NOMO-1 treated with dmso at 0.1 percent for 144 hours (cell line): Measurements from ENCODE around the gene CTNND2.
A peak's percentile ranks its signal among the peaks of the same experiment; 100 is the strongest.
"Not testable (repeated sequence)": the region's sequence is repeated elsewhere in the genome, so short reads cannot be mapped to it uniquely, and the experiment has no call there.

Source experiments
- DNase-seq: peaks from one replicate; lab custom pipeline; 2025; ENCODE audit not compliant: unreplicated experiment; lab: John Stamatoyannopoulos, UW

CTNND2 gene

DNA sequence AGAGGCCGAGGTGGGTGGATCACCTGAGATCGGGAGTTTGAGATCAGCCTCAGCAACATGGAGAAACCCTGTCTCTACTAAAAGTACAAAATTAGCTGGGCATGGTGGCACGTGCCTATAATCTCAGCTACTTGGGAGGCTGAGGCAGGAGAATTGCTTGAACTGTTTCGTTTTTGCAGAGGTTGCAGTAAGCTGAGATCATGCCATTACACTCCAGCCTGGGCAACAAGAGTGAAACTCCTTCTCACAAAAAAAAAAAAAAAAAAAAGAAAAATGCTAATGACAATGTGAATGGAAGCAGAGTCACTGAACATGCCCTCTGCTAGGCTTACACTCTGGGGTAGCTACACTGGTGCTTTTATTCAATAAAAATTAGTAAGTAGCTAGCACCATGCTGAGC lies 899.7 kb downstream of the CTNND2 start:
- DNase-seq = not testable (repeated sequence)

DNA sequence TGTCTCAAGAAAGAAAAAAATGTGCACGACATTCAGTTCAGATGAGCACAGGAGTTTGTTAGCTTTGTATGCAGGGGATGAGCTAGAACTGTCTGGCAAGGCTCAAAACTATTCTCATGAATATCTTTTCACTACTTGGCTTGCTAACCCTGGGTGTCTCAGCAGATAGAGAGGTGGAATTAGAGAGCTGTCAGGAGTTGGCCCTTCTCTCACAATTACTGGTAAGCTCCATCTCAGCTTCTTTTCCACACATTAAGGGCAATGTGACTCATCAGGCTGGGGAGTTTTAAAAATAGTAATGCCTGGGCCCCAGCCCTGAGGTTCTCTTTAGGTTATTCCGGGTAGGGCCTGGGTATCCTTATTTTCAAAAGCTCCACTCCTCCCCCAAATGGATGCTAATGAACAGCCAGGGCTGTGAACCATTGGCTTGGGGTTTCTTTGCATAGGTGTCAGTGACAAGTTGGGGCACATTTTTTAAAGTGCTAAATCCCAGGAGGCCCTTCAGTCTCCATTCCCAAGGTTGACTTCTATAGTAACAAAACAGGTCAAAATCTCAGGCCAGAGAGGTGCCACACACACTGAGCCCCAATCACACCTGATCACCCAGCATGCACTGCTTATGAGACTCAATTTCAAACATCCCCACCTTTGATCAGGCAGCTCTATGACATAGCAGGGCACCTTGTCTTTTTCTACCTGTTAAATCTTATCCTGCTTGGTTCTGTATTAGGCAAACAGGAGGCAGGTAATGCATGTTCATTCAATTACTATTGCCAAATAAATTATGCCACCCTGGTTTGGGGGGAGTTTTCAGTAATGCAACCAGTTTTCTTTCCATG lies 903.5 kb downstream of the CTNND2 start:
- DNase-seq = no peak

DNA sequence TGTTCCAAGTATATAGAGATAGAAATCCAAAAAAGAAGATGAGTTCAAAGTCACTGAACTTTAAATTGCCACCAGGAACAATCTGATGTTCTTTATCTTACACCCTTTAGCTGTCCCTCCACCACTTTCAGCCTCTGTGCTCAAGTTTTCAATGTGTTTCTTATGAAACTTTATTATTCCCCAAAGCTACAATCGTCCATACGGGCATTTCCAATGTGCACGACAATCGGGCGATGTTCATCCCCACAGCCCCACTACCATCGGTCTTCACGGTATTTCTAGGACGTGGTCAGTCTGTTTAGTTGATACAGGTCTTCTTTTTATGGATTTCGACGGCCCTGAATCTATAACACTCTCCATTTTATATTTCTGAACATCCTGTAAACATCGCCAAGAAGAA lies 904.5 kb downstream of the CTNND2 start:
- DNase-seq = no peak

DNA sequence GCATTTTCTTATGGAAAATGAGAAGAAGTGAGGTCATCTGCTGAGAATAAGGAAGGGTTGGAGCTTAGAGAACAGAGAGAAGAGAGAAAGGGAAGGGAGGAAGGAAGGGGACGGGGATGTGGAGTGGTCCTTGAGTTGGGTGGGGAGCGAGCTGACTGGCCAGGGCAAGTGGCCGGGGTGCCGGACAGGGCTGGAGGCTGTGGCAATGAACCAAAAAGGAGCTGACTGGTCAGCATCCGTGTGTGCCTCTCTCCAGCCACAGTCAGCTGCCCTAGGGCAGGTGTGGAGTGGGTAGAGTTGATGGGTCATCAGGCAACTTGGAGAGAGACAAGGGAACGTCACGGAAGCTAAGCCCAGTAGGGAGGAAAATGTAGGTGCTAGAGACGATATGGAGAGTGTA lies 908.4 kb downstream of the CTNND2 start:
- no peak for DNase-seq

DNA sequence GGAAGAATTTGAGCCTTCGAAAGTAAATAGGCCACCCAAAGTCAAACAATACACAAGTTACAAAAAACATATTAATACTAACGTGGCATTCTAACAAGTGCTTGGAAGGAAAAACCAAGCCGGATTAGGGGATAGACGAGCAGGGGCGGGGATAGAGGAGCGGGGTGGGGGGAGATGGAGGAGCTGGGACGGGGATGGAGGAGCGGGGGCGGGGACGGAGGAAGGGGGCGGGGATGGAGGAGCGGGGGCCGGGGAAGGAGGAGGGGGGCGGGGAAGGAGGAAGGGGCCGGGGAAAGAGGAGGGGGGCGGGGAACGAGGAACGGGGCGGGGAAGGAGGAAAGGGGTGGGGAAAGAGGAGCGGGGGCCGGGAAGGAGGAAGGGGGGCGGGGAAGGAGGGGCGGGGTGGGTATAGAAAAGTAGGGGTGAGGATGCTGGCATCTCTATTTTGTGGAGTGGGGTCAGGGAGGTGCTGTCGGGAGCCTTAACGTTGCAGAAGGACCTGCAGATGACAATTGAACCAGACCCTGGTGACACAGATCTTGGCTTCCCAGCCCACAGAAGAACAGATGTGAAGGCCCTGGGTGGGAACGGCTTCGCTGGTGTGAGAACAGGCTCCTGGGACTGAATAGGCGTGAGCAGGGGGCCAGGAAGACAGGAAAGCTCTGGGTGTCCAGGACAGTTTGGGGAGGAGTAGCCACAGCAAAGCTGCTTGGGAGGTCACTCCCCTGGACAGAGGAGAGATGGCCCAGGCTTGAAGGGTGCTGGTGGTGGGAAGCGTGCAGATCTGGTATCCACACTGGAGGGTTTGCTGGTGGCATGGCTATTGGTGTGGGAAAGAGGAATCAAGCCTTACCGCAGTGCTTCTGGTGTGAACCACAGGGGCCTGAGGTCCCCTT lies 909.9 kb downstream of the CTNND2 start:
- DNase-seq = no peak

DNA sequence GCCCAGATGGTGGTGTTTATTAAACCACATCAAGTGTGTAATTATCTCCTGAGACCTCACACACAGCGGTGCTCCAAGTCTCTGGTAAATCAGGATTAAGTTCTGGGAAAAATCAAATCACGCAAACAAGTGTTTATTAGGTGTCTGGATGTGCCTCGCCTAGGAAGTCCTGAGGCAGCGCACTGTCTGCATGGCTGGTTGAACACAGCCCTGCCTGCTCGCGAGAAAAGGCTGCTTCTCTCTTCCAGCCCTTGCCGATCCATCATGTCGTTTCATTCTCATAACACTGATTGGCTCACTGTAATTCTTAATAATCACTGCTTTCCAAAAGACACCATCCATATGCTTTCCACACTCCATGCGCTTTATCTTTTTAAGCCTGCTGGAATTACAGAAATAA lies 913.6 kb downstream of the CTNND2 start:
- DNase-seq = no peak

DNA sequence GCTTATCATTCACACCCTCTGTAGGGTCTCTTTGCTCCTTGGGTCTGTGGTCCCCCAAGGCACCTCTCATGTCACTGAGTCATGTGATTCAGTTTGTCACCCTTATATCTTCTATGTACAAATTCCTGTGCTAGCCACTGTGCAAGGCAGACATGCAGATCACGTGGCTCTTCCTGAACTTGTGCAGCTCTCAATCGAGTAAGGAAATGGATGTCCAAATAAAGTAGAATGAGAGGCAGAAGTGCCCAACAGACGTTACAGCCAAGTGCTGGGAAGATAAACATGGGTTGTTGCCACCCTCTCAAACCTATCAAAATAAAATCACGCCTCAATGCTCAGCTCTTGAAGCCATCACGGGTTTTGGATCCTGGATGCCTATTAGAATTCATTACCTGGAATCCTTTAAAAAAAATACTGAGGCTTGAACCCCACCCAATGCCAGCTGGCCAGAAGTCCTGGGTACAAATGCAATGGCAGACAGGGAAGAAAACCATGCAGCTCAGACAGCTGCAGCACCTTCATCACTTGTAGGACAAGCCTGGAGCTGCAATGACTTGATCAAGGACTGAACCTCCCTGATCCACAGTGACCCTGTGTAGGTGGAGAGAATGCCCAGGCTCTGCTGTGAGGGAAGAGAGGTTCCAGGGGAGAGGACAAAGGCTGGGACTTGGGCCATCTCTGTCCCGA lies 914.5 kb downstream of the CTNND2 start:
- DNase-seq = no peak

DNA sequence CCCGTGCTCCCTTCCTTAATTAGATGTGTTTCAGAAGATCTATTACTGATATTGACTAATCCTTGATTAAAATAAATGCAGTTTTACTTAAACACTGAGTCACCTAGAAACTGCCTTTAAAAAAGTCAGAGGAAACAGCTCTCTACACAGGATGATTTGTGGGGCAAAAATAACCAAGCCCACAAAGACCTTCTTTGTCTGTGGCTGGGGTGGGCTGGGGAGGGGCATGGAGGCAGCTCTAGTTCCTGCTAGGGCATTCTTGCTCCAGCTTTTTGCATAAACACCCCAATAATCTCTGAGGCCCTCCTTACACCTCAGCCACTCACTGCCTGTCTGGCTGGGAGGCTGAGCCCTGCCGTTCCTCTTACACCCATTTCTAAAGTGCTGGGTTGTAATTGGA lies 915.6 kb downstream of the CTNND2 start:
- no peak for DNase-seq

DNA sequence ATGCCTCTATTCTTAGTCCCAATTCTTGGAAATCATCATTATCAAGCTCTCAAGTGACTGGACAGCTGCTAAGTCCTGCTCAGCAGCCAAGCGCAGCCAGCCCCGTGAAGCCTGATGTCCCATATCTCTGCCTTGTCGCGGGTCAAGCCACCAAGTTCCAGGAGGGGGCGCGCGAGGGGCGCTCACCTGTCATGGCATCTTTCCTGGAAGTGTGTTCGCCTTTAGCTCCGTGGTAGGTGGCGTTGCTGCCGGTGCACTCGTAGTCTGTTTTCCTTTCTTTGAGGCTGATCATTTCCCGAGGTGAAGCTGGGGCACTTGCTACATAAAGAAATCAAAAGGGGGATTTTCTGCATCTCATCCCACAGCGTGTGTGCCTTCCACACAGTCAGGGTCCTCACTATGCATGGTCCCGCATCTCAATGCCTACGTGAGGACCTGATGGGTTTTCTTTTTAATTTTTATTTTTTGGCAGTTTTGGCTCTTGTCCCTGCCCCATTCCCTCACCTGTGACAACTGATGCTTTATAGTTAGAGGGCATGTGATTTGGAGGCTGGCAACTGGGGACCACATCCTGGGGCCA lies 916.2 kb downstream of the CTNND2 start:
- peak; percentile 20 for DNase-seq

DNA sequence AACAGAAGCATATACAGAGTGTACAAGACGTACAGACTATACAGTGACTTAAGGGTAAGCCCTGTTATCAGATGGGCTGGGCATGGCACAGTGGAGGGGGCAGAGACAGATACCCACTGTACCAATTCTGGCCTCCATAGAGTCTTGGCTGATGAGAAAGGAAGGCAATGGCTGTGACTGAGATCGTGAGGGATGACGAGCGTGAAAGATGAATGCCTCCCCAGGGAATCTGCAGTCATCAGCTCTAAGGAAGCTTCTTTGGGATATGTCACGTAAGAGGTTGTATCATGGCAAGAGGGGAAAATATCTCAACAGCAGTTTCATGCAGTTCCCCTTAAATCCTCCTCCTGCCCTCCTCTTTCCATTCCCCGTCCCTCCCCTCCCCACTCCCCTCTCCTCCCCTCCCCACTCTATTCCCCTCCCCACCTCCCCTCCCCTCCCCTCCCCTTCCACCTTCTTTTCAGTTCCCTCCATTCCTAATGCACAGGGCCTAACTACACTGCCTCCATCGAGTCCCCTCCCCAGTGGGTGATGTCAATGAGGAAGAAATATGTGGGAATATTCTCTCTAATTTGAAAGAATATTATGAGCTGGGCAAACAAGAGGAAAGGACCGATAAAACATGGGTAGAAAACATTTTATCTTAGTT lies 916.8 kb downstream of the CTNND2 start:
- DNase-seq = no peak

DNA sequence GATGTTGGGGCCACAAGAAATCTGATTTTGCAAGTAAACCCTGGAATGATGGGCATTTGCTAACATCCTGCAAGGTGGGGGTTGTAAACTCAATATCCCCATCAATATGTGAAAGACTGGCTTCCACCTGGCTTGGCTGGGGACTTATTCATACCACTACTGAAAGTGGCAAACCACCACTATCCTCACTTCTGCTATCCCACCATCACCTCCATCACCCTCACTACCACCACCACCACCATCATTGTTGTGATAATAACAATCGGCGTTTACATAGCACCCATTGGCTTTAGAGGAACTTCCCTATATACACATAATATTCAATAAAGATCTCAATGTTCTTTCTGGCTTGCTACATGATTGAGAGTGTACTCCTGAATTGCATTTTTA lies 918.5 kb downstream of the CTNND2 start:
- no peak for DNase-seq

DNA sequence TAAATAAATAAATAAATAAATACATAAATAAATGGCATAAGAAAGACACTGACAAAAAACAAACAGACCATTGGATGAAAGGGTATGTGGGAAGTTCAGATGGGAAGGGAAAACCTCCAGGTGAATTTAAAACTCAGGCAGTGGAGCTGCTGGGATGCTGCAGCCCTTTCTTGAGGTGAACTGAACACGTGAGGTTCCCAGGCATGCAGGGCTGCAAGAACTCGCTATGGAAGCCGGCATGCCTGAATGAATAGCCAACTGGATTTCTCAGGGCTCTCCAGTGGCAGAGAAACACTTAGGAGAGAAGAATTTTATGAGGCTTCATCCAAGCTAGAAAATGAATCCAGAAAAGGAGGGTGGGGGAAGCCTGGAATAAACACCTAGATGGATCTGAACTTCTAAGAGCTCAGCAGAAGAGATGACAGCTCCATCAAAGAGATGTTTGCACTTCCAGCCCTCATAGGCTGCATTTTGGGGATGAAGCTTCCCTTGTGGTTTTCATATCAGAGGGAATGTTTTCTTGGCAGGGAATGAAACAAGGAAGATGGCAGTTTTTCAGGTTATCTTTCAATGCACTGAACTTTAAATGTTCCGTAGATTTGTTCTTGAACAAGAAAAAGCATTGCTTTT lies 919.0 kb downstream of the CTNND2 start:
- no peak for DNase-seq

DNA sequence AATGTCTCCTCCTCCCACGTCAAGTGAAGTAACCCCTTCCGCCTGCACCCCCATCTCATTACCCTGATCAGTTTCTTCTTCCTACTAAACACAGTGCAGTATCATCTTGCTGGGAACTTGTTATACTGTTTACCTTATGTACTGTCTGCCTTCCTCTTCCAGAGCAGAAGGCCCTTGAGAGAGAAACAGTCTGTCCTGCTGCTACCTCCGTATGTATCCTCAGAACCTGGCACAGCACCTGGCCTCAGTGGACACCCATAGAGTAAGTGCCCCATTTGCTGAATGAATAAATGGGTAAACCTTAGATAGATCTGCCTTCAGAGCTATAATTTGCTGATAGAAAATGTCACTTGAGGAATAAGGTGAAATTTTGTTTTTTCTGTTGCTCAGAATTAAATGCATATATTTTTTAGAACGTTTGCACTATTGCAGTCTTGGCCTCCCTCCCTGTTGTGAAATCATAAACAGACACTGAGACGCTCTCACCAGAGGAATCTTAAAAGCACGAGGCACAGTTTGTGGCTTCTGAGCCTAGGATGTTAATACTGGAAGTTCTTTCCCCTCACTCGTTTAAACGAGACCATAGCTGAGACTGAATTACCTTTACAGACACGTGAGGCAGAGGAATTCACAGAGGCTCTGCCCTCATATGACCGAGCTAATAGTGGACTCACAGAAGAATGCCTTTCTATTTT lies 920.1 kb downstream of the CTNND2 start:
- no peak for DNase-seq

DNA sequence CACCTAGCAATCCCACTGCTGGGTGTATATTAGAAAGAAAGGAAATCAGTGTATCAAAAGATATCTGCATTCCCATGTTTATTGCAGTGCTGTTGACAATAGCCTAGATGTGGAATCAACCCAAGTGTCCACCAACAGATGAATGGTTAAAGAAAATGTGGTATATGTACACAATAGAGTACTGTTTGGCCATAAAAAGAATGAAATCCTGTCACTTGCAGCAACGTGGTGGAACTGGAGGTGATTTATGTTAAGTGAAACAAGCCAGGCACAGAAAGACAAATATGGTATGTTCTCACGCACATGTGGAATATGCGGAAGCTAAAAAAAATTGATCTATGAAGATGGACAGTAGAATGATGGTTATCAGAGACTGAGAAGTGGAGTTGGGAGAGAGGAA lies 921.6 kb downstream of the CTNND2 start:
- DNase-seq = no peak

DNA sequence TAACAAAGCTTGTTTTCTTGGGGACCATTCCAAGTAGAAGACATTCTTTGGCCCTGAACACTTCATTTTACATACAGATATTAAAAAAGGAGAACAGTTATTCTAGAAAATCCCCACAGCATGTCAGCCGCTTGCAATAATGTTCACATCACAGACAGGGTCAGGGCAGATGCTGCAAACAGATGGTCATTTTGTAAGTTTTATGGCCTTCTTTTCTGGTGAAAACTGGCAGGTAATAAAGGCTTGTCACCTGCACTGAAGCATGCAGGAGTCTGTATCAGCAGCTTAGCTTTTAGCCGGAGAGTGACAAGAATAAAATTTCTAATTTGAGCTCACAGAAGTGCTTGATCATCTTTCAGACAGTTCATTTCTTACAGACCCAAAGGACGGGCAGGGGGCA lies 922.3 kb downstream of the CTNND2 start:
- DNase-seq = no peak

DNA sequence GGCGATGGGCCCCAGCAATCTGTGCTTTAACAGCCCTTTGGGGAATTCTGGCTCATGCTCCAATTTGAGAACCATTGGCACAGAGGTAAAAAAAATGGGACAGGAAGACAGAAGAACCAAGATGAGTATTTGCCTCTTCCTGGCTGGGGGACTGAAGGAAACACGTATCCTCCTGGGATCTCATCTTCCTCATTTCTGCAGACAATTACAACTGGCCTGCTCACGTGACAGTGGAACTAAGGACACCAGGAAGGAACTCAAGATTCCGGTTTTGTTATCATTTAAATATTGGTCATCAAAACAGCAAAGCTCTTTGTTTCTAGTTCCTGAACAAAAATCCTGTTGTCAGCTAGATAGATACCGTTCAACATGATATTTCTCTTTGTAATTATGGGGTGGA lies 927.2 kb downstream of the CTNND2 start:
- DNase-seq = no peak

DNA sequence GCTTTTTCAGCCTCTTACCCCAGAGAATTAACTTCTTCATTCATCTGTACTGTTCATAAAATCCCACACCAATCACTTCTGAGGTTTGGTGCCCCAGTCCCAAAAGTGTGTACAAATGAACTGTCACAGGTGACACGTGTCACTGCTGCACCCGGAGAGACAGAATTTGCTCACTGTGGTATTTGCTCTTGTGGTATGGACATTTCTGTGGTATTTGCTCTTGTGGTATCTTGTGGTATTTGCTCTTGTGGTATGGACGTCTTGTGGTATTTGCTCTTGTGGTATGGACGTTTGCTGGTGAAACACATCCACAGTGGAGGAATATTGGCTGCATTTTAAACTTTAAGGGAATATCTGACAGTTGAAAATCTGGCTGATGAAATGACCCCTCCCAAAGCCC lies 928.3 kb downstream of the CTNND2 start:
- no peak for DNase-seq

DNA sequence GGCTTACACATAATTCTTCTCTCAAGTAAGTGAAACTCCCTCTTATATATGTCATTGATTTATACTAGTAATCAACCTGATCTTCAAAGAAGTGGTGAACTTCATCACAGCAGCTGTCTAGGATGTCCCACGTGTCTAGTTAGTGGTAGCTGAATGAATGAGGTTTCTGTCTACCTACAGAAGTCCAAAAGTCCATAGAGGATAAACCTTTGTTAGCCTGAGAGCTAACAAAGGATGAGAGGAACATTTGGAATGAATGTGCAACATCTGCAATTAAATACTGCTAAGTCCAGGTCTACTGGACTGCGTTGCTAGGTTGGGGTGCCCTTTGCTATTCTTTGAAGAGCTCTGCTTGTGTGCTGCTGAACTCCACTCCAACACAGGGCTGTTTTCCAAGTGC lies 929.4 kb downstream of the CTNND2 start:
- DNase-seq = no peak

DNA sequence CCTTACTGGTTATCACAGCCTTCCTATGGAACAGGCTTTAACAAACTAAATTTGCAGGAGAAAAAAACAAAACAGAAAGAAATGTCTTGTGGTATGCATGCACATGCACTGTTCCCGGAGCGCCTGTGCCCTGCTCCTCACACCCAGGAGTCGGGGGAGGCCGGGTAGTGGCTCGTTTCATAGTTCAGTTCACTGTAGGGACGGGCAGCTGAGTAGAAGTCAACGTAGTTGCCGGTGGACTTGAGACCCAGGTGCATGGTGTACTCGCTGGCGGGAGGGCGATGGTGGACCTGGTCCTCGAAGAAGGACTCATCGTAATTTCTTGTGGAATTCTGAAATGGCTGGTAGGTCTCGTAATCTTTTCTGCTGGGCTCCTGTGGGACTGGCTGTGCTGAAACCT lies 930.9 kb downstream of the CTNND2 start:
- no peak for DNase-seq

DNA sequence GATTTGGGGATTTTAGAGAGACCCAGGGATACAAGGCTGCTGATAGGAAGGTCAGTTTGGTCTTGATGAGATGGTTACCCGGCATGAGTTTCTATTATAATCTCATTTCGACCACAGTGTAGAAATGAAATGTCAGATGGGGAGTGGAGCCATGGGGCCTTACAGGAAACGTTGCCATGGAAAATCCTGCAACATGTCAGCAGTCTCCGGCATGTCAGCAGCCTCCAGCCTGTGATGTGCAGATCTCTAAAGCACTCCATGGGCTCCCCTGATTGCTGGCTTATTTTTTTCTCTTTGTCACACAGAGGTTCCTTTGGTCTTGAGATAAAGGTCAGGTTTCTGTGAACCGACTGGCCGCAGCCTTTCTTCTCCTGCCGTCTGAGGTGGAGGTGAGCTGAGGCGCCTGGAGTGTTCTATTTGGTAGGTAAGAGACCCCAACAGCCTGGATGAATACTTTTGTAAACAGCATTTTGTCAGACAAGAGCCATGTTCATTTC lies 934.5 kb downstream of the CTNND2 start:
- no peak for DNase-seq
